K562 treated with DMSO at 1 percent for 4 hours (cell line): Measurements from ENCODE around the gene ALDH2. TPM values are rescaled to one million over a fixed set of nuclear protein-coding genes. Genes with fewer than 3 reads are reported as not detected.

Source experiments
- total RNA-seq: library from RNA; unstranded; fragments of 300-600 nt; gene quantifications from 2 replicates; pipeline ENCODE4 v1.2.3, GENCODE V29; 2022; ENCODE audit not compliant: insufficient read depth

ALDH2 gene
- 61.4 and 81.7 TPM in 2 replicates for total RNA-seq

GRCh38 chr12:111766608-111767361, at the start of gene ALDH2:
TSS of gene ALDH2 (plus strand) at chr12:111766933. CDS start at chr12:111766983, 50 bp downstream.

GRCh38 chr12:111841750-111842555, 75.2 kb downstream of the ALDH2 start, which contains the start of gene MAPKAPK5:
TSS of gene MAPKAPK5 (plus strand) at chr12:111842228. CDS start at chr12:111842734, 506 bp downstream.

Other genes starting within 250 kb of the ALDH2 start
- 44.6 and 48.2 TPM in 2 replicates for gene ATXN2, start 167.6 kb upstream of the ALDH2 start, total RNA-seq
- 17.4 and 20.6 TPM in 2 replicates for gene BRAP, start 81.0 kb upstream of the ALDH2 start, total RNA-seq
- gene ACAD10, start 80.9 kb upstream of the ALDH2 start, total RNA-seq = 8.4 and 18.8 TPM in 2 replicates
- gene MAPKAPK5, start 75.3 kb downstream of the ALDH2 start, total RNA-seq = 26.5 and 27.2 TPM in 2 replicates
- 14.6 and 18.6 TPM in 2 replicates for gene TMEM116, start 246.2 kb downstream of the ALDH2 start, total RNA-seq
- 181 and 189 TPM in 2 replicates for gene ERP29, start 246.5 kb downstream of the ALDH2 start, total RNA-seq